ENCODE measurements around the gene RBM15.

The RBM15 gene

DNA sequence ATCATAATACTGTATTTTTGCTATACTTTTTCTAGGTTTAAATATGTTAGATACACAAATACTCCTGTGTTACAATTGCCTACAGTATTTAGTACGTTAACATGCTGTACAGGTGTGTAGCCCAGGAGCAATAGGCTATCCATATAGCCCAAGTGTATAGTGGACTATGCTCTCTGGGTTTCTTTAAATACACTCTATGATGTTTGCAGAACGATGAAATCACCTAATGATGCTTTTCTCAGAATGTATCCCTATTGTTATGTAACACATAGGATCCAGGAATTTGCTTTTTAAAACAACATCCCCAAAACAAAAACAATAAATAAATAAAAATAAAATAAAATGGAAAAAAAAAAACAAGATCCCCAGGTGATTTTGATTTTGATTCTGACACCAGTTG lies 18.1 kb upstream of the RBM15 start:
- no peak for DNase-seq (ENCODE audit: low read depth in 2 of 2)

DNA sequence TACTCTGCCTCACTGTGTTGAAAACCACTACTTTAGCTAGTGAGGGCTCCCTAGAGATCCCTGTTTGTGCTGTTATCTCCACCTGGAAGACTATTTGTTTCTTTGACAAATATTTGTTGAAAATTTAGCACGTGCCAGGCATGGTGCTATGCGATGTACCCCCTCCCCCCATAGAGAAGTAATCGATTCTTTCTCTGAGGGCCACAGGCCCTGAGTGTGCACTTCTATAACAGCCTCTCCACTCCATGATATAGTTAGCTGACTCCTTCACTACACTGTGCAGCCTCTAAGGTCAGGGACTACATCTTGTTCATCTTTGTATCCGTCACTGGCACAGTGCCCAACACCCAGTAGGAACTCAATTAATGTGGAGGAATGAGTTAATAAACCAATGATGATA lies 17.3 kb upstream of the RBM15 start:
- no peak for DNase-seq (ENCODE audit: low read depth in 2 of 2)

DNA sequence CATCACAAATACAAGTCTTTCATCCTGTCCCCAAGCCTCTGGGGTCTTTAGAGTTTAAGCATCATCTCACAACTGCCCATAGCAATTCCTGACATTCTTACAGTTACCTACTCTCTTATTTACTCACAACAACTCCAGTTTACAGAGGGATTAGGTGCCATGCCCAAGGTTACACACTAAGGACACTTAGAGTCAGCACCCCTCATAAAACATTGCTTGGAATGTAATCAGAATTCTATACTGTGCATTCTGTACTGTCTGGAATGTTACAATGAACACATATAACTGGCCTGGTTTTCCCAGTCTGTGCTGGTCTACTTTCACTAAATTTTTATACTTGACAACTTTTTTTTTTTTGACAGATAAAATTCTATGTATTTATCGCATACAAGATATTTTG lies 14.5 kb upstream of the RBM15 start:
- DNase-seq (ENCODE audit: low read depth in 2 of 2): no peak

DNA sequence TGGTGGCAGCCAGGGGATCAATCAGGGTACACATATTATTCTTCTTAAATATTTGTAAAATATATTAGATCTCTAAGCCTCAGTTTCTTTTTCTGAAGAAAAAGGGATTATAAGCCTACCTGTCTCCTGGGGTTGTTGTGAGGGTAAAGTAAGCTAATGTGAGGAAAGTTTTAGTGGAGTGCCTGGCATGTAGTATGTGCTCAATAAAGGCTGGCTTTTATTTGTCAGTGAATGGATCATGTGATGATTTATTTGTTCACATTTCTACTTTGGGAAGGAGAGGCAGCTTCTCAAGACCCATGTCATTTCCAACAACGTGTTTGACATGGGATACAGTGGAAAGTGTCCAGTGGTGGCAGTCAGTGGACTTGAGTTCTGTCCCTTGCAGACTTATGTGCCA lies 12.4 kb upstream of the RBM15 start:
- DNase-seq (ENCODE audit: low read depth in 2 of 2): no peak

DNA sequence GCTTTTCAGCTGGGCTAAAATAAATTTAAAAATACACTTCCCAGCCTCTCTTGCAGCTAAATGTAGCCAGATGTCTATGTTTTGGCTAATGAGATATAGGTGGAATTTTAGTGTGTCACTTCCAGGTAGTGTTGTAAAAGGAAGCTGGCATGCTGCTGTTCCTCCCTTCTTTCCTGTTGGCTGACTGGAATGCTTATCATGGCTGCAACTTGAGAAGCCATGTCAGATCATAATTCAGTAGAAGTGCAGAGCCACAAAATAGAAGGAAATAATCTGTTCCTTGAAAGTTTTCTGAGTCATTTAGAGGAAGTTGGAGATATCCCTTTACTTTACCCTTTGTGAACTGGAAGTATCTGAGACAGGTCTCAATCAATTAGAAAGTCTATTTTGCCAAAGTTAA lies 10.9 kb upstream of the RBM15 start:
- no peak for DNase-seq (ENCODE audit: low read depth in 2 of 2)

DNA sequence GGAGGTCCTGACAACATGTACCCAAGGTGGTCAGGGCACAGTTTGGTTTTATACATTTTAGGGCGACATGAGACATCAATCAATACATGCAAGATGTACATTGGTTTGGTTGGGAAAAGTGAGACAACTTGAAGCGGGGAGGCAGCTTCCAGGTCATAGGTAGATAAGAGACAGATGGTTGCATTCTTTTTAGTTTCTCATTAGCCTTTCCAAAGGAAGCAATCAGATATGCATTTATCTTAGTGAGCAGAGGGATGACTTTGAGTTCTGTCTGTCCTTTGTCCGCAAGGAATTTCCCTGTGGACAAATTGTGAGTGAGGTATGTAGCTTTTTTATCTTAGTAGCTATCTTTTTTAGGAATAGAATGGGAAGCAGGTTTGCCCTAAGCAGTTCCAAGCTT lies 10.5 kb upstream of the RBM15 start:
- DNase-seq (ENCODE audit: low read depth in 2 of 2): no peak

DNA sequence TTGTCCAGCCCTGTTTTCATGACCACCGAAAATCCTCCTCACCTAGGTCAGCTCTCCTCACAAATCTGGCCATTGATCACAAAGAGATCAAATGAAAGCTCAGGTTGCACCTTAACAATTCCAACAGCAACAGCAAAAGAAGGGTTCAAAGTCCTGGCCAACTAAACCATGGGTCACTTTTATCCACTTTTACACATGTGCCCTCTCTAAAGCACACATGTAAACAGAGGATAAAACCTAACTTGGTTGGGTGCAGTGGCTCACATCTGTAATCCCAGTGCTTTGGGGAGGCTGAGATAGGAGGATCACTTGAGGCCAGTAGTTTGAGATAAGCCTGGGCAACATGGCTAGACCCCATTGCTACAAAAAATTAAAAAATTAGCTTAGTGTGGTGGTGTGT lies 3.9 kb upstream of the RBM15 start:
- no peak for DNase-seq (ENCODE audit: low read depth in 2 of 2)

DNA sequence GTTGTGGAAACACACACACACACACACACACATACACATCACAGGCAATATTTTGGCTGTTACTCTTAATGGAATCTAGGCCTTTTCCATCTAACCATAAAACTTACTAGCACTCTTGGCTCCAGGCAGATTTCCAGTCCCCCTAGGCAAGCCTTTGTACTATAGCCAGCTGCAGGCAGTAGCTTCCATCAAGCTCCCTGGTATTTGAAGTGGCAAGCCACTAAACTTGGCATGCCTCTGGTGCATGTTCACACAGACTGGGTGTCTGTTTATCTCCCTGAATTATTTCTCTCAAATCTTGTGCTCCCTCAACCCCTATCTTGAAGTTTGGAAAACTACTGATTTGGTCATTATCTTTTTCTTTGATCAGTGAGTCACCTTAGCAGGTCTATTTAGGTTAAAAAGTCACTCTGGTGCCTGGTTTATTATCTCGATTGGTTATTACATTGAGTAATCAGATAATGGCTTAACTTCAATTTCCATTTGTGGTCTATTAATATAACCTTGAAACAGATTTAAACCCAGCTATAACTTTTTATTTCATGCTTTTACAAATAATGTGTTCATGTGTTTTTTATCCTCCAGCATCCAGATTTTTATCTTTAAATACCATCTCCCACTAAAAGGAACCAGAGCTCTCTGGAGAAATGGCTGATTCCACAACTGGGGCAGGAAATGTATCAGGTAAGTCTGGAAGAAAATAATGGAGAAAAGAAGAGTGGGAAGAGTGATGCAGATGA lies 2.7 kb upstream of the RBM15 start:
- DNase-seq (ENCODE audit: low read depth in 2 of 2): no peak

DNA sequence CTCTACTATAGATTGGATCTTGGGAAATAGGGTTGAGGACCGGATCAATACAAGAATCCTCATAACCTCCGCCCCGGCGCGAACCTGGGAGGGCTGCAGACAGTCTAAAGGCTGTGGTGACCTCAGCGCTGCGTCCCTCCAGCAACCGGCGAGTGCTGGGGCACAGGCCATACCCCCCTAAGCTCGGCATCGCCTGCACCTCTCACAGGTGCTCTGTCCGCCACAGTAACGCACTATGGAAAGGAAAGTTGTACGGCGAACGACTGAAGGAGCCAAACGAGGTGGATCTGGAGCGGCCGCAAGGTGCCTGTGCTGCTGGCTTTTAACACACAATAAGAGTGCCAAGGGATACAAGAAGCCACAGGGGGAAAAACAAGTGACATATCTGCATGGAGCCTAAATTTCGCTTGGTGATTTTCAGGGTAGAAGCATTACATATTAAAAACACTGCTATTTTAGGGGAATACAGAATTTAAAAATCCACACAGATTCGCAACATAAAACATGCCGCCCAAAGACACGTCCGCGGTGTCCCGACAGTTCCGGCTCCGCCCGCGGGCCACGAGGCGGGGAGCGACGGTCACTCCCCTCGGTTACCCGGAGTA lies 1.4 kb upstream of the RBM15 start:
- peak in 1 of 2 donors; percentile 20 for DNase-seq (ENCODE audit: low read depth in 2 of 2)

DNA sequence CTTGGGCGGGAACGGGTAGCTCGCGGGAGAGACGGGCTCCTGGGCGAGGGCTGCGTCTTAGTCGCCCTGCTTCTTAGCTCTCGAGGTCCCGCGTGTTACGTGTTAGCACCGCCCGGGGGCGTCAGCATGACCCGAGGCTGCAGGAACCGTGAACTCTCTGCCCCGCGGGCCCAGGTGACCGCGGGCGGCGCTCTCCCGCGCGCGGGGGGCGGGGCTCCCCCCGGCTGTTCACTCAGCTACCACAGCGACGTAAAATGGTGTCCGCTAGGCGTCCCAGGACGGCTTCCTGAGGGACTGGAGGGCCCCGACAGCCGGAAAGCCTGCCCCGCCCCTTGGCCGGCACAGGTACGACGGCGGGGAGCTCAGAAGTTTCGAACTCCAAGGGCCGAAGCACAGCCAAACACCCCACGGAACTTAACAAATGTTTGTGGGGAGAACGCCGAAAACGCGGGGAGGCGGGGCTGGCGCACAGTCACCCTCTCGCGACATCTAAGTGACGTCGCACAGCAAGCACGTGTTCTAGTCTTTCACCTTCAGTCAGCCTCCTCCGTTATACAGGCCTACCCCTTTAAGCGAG lies 780 bp upstream of the RBM15 start:
- peak; percentile 89 to 93 for DNase-seq (ENCODE audit: low read depth in 2 of 2)

DNA sequence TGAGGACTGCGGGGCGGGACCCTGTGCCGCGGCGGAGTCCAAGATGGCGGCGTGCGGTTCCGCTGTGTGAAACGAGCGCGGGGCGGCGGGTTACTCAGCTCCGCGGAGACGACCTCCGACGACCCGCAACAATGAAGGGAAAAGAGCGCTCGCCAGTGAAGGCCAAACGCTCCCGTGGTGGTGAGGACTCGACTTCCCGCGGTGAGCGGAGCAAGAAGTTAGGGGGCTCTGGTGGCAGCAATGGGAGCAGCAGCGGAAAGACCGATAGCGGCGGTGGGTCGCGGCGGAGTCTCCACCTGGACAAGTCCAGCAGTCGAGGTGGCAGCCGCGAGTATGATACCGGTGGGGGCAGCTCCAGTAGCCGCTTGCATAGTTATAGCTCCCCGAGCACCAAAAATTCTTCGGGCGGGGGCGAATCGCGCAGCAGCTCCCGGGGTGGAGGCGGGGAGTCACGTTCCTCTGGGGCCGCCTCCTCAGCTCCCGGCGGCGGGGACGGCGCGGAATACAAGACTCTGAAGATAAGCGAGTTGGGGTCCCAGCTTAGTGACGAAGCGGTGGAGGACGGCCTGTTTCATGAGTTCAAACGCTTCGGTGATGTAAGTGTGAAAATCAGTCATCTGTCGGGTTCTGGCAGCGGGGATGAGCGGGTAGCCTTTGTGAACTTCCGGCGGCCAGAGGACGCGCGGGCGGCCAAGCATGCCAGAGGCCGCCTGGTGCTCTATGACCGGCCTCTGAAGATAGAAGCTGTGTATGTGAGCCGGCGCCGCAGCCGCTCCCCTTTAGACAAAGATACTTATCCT lies 430 bp downstream of the RBM15 start:
- DNase-seq (ENCODE audit: low read depth in 2 of 2): peak in 1 of 2 donors; percentile 27

DNA sequence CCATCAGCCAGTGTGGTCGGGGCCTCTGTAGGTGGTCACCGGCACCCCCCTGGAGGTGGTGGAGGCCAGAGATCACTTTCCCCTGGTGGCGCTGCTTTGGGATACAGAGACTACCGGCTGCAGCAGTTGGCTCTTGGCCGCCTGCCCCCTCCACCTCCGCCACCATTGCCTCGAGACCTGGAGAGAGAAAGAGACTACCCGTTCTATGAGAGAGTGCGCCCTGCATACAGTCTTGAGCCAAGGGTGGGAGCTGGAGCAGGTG lies 961 bp downstream of the RBM15 start:
- no peak for DNase-seq (ENCODE audit: low read depth in 2 of 2)

DNA sequence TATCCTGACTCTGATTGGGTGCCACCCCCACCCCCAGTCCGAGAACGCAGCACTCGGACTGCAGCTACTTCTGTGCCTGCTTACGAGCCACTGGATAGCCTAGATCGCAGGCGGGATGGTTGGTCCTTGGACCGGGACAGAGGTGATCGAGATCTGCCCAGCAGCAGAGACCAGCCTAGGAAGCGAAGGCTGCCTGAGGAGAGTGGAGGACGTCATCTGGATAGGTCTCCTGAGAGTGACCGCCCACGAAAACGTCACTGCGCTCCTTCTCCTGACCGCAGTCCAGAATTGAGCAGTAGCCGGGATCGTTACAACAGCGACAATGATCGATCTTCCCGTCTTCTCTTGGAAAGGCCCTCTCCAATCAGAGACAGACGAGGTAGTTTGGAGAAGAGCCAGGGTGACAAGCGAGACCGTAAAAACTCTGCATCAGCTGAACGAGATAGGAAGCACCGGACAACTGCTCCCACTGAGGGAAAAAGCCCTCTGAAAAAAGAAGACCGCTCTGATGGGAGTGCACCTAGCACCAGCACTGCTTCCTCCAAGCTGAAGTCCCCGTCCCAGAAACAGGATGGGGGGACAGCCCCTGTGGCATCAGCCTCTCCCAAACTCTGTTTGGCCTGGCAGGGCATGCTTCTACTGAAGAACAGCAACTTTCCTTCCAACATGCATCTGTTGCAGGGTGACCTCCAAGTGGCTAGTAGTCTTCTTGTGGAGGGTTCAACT lies 2.1 kb downstream of the RBM15 start:
- no peak for DNase-seq (ENCODE audit: low read depth in 2 of 2)

DNA sequence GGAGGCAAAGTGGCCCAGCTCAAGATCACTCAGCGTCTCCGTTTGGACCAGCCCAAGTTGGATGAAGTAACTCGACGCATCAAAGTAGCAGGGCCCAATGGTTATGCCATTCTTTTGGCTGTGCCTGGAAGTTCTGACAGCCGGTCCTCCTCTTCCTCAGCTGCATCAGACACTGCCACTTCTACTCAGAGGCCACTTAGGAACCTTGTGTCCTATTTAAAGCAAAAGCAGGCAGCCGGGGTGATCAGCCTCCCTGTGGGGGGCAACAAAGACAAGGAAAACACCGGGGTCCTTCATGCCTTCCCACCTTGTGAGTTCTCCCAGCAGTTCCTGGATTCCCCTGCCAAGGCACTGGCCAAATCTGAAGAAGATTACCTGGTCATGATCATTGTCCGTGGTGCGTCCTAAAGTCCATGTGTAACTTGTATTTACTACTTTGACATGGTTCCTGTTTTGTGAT lies 2.7 kb downstream of the RBM15 start:
- no peak for DNase-seq (ENCODE audit: low read depth in 2 of 2)

DNA sequence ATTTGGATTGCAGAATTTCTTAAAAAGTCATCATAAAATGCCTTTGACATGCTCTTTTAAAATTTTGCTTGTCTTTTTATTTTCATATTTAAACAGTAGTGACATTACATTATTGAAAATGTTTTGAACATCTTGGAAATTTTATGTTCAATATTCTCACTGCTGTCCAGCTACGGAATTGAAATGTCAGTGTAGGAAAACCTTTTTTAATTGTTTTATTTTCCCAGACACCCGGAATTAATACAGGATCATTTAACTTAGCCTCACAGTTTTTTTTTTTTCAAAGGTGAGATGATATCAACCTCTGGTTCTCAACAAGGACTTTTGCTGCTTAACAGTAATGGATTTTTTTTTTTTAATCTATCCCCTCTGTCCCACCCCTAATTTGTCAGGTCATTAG lies 4.1 kb downstream of the RBM15 start:
- no peak for DNase-seq (ENCODE audit: low read depth in 2 of 2)

DNA sequence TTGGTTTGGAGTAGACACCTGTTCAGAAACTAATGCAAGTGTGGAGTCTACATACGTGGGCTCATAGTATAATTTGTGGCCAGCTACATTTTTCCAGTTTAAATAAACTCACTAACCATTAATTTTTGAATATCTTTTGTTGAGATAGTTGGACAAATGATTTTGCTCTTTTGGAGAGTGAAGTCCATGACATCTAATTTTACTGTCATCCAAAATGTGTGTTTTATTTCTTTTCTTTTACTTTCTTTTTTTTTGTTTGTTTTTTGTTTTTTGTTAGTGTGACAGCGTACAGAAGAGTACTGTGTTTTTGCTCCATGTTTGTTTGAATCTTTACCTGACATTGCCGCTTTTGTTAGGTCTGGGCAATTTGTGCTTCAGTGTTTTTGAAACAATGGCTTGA lies 5.0 kb downstream of the RBM15 start:
- no peak for DNase-seq (ENCODE audit: low read depth in 2 of 2)

DNA sequence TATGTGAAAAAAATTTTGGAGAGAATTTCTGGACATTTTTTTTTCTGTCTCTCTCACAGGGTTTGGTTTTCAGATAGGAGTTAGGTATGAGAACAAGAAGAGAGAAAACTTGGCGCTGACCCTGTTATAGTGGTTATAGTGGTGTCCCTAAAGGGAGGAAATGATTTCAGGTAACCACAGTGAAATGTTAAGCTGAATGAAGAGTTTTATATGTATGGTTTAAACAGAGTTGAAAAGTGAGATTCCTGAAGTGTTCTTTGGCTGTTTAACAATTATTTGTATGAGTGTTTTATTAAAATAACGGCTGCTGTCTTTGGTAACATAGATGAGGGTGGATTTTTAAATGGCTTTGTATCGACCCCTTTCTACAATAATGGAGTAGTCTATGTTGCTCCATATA lies 6.3 kb downstream of the RBM15 start:
- DNase-seq (ENCODE audit: low read depth in 2 of 2): no peak

DNA sequence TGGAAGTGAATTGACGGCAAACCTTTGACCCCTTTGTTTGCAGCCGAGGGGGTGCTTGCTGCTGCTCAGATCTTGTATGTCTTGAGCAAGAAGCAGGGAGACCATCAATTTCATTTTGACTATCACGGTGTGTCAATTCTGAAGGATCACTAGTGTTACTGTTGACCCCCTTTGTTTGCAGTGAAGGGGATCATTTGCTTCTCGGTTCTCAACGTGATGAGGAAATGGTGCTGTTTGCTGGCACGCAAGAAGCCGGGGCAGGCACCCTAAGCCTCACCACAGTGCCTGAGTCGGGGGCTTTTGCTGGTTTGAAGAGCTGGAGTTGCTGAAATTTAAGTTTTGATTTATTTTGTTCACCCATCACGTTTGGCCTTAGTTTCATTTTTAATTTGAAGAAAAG lies 7.5 kb downstream of the RBM15 start:
- DNase-seq (ENCODE audit: low read depth in 2 of 2): no peak

DNA sequence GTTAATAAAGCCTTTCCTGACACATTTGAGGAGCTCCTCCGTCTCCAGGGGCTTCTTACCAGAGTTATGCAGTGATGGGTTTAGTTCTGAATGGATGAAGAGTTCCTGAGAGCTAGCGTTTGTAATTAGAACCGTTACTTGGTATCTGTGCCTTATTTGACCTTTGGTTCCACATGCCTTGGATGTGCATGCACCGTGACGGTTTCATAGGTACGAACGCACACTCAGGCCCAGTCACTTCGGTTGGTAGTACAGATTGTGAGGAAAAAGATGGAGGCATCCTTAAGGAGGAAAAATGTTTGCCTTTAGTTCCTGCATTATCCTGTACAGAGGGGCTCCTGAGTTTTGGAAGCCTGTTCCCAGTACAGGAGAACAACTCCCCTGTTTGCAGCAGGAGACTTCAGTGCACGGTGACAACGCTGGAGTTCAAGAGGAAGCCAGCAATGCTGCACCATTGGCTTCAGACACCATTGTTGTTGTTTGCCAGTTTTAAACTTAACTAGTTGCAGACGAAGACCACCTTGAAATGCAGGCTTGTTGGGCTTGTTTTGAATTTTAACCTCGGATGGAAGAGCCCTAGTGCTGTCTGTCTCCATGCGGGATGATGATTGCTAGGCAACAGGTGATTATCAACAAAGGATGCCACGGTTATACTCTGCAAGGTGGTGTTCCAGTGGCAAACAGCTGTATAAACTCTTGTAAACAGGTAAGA lies 8.2 kb downstream of the RBM15 start:
- no peak for DNase-seq (ENCODE audit: low read depth in 2 of 2)

DNA sequence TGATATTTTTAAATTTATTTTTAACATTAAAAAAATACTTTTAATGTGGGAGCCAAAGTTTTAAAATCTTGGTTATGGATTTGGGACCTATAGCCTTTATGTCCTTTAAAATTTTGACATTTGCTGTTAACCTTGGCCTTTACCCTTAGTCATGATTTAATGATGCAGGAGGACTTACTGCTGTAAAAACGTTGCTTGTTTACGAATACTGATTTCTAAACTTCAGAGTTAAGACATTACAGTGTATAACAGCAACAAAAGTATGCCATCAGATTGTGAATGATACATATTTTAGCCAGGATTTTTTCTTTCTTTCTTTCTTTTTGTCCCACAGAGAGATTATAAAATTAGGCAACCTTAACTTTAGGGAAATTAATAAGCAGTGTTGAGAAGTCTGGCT lies 8.9 kb downstream of the RBM15 start:
- no peak for DNase-seq (ENCODE audit: low read depth in 2 of 2)

DNA sequence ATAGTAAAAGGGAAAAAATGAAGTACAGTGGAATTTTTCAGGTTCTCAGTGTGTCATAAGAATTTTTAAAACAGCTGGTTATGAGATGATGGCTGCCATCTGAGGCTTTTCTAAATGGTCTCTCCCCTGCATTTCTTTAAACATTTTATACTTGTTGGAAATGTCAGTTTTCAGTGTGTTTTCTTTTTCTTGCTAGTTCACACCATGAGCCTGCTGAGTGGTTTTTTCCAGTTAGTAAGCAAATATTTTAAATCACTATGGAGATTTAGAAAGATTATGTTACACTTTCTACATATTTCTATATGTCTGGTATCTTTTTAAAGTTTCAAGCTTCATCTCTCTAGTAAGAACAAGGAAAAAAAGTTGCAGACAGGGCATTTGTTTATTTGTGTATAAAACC lies 9.6 kb downstream of the RBM15 start:
- DNase-seq (ENCODE audit: low read depth in 2 of 2): no peak

DNA sequence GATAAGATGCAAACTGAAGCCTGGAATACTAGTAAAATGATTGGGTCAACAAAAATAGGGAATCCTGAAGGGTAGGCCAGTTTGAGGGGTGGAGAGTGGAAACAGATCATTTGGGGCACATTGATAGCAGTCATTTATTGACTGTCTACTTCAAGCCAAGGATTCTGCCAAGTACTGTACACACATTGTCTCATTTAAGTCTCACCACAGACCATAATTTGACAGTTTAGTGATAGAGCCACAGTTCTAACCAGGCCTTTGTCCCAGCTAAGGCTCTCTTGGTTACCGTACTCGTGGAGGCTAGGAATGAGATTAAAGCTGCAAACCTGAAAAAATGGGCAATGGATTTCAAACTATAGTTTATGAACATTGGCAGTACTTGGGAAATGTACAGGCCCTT lies 11.2 kb downstream of the RBM15 start:
- DNase-seq (ENCODE audit: low read depth in 2 of 2): no peak
